ENCODE data around the gene FOXP1. TPM values are rescaled to one million over a fixed set of nuclear protein-coding genes. Genes with fewer than 3 reads are reported as not detected.

FOXP1 gene
- total and polyA plus RNA-seq, 9 donors: 17.6 to 28.2 (median 20.5) TPM

DNA sequence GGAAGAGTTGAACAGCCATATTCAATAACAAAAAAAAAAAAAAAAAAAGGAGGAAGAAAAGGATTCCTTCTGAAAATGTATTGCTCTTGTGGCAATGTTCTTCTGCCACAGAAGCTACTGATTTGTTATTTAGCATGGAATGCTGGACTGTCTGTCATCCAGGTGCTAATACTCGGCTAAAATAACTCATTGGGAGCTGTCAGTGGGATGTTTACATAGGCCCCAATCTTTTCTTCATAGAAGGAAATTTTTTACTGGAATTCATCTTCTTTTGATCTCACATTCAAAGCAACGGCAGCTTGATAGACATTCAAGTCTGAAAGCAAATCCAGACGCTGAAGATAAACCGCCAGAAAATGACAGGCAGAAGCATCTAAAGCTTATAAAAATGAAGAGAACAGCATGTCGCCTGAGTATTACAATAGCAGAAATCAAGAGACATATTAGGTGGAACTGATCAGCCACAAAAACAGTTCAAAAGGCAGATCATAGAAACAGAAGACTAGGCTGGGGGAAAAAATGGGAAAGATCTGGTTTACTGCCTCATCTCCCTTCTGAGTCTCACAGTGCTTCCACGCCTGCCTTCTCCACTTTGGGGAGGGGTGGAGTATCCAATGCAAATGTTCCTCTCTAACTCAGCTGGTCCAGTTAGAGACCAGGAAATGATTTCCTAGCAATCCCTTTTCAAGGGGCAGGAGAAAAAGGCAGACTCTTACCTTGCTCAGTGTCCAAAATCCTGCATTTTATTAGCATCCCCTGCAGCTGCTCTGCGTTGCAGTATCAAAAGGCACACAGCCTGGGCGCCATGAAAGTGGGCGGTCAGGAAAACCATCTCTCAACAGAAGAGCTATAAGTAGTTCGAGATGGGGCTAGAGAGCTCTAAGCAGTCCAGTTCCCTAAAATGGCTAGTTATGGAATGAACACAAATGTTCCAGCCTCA lies 451.9 kb downstream of the FOXP1 start:
- no peak overlapping the region for H3K4me3 ChIP-seq (ENCODE audit: low read length)
- WGBS (ENCODE audit: insufficient coverage): 60% methylated on average over 2 of the region's 10 CpGs
- H3K27me3 ChIP-seq (ENCODE audit: control insufficient read depth, insufficient read depth, low read length): no peaks in the 10 kb centered on the region
- H3K36me3 ChIP-seq (ENCODE audit: control insufficient read depth, insufficient read depth, low read length): no peaks in the 10 kb centered on the region
- peak overlapping the region; percentile 96 for H3K27ac ChIP-seq (ENCODE audit: low read length)
- H3K4me1 ChIP-seq (ENCODE audit: control insufficient read depth, insufficient read depth, low read length): peaks cover 21% of the 10 kb centered on the region
- H3K9me3 ChIP-seq (replicated peaks; ENCODE audit: control insufficient read depth, low read depth, low read length): no peaks in the 10 kb centered on the region
- peak; percentile 76 for DNase-seq

DNA sequence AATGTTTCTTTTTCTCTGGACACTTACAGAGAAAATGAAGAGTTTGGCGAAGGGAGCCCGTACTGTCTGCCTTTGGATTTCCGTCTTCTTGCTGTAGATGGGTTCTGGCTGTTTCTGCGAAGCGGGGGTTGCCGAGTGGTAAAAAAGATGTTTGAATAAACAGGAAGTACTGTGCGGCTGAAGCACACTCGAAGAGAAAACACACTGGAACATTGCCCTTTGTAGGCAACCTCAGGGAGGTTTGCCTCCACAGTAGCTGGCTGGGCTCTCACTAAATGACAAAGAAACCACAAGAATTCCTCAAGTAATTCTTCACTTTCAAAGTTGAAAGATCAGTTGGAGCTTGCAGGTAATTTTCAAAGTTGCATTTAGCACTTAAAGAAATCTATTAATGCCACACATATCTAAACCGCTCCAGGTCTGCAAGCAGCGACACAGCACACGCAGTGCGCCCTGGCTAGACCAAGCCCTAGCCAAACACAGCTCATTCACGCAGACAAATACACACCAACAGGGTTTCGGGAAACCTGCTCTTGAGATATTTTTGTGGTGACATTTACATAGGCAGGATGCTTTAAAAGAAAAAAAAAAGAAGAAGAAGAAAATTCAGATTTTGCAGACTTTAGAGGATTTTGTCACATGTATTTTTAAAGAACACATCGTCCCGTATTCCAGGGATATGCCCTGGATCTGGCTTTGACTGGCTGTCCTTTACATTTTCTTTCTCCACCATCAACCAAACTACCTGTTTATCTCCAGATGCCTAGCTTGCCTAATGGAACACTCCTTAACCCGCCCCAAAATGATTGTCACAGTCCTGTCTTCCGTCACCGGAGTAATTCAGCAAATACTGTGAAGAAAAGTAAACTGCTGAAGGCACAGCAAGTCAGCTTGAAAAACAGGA lies 452.8 kb downstream of the FOXP1 start:
- Histone ChIP-seq H3K9me3 (replicated peaks; ENCODE audit: control insufficient read depth, low read depth, low read length) (no peaks in the 10 kb centered on the region), H3K4me1 (ENCODE audit: control insufficient read depth, insufficient read depth, low read length) (peaks cover 21% of the 10 kb centered on the region), H3K4me3 (ENCODE audit: low read length) (peak overlapping the region; percentile 57), H3K27me3 (ENCODE audit: control insufficient read depth, insufficient read depth, low read length) (no peaks in the 10 kb centered on the region), H3K27ac (ENCODE audit: low read length) (peak overlapping the region; percentile 96), H3K36me3 (ENCODE audit: control insufficient read depth, insufficient read depth, low read length) (no peaks in the 10 kb centered on the region)
- peak; percentile 90 for DNase-seq
- 10% methylated on average over 7 of the region's 19 CpGs for WGBS (ENCODE audit: insufficient coverage)

DNA sequence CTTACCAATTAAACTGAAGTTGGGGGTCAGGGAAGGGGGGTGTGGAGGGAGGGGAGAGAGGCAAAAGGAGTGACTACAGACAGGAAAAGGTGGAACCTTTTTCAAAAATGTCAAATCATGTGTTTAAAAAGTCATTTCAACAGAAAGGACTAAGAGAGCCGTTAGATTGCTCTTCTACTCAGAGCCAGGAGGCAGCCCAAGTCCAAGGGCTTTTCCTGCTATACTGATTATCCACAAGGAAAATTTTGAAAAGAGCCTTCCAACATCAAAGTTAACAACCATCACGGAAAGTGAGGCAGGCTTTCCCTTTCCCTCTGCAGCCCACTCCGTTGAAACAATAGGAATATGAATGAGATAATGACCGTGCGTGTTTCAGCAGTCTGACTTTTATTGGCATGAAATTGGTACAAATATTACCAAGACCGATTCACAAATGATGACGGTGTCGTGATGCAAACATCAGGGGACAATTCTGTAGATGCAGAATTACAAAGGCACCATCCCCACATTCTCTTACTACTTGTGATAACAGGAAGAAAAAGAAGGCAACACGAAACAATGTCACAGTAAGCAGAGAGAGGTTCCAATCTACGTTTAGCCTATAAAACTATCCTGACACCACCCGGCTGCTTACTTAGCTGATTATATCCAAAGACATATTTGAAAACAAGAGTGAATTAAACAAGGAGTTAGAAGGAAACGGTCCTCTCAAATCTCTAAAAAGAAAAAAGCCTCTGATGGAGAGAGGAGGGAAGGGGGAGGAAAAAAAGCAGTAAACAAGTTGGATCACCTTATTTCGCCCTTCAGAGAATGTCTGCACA lies 453.7 kb downstream of the FOXP1 start:
- H3K9me3 ChIP-seq (replicated peaks; ENCODE audit: control insufficient read depth, low read depth, low read length): no peaks in the 10 kb centered on the region
- DNase-seq: peak; percentile 88
- no peaks in the 10 kb centered on the region for H3K36me3 ChIP-seq (ENCODE audit: control insufficient read depth, insufficient read depth, low read length)
- H3K27me3 ChIP-seq (ENCODE audit: control insufficient read depth, insufficient read depth, low read length): no peaks in the 10 kb centered on the region
- peak overlapping the region; percentile 96 for H3K27ac ChIP-seq (ENCODE audit: low read length)
- WGBS (ENCODE audit: insufficient coverage): 0% methylated on average over 1 of the region's 13 CpGs
- H3K4me1 ChIP-seq (ENCODE audit: control insufficient read depth, insufficient read depth, low read length): peaks cover 14% of the 10 kb centered on the region
- peak overlapping the region; percentile 57 for H3K4me3 ChIP-seq (ENCODE audit: low read length)

DNA sequence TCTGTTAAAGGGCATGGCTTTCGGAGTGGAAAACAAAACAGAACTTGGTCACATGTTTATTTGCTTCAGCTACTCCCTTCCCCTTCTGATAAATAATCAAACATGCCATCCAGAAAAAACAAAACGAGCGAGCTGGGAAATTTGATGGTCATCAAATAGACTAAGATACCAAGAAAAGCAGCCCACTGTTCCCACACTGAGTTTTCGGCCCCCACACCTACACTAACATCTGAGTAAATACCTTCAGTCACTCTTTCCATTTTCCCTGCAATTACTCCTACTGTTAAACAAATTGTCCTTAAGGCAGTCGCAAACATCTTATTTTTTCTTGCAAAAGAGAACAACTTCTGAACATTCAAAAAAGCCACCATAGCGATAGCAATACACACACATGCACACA lies 454.6 kb downstream of the FOXP1 start:
- peak; percentile 76 for DNase-seq
- Histone ChIP-seq H3K27me3 (ENCODE audit: control insufficient read depth, insufficient read depth, low read length) (no peaks in the 10 kb centered on the region), H3K4me3 (ENCODE audit: low read length) (peak overlapping the region; percentile 57), H3K9me3 (replicated peaks; ENCODE audit: control insufficient read depth, low read depth, low read length) (no peaks in the 10 kb centered on the region), H3K27ac (ENCODE audit: low read length) (peak overlapping the region; percentile 96), H3K4me1 (ENCODE audit: control insufficient read depth, insufficient read depth, low read length) (peaks cover 14% of the 10 kb centered on the region), H3K36me3 (ENCODE audit: control insufficient read depth, insufficient read depth, low read length) (no peaks in the 10 kb centered on the region)
- WGBS (ENCODE audit: insufficient coverage): no CpG with 5 or more reads among the region's 6 CpGs

DNA sequence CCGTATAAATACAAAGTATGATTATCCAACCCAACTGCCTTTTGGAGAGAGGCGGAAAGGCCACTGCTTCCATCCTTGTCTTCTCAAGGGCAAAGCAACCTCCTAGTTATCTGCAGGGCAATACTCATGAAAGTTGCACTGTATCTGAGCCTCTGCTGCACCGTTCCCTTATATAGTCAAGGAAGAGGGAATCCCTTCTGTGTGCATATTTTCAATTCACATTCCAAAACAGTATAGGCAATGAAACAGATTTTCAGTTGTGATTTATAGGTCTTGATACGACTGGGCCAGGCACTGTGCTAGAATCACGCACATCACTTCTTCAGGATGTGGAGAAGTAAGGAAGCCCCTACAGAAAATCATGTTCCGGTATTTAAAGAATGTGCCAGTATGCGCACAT lies 455.7 kb downstream of the FOXP1 start:
- H3K4me3 ChIP-seq (ENCODE audit: low read length): no peak overlapping the region
- H3K27ac ChIP-seq (ENCODE audit: low read length): peak overlapping the region; percentile 76
- H3K27me3 ChIP-seq (ENCODE audit: control insufficient read depth, insufficient read depth, low read length): no peaks in the 10 kb centered on the region
- peak; percentile 29 for DNase-seq
- WGBS (ENCODE audit: insufficient coverage): no CpG with 5 or more reads among the region's 7 CpGs
- peaks cover 14% of the 10 kb centered on the region for H3K4me1 ChIP-seq (ENCODE audit: control insufficient read depth, insufficient read depth, low read length)
- H3K36me3 ChIP-seq (ENCODE audit: control insufficient read depth, insufficient read depth, low read length): no peaks in the 10 kb centered on the region
- H3K9me3 ChIP-seq (replicated peaks; ENCODE audit: control insufficient read depth, low read depth, low read length): no peaks in the 10 kb centered on the region

DNA sequence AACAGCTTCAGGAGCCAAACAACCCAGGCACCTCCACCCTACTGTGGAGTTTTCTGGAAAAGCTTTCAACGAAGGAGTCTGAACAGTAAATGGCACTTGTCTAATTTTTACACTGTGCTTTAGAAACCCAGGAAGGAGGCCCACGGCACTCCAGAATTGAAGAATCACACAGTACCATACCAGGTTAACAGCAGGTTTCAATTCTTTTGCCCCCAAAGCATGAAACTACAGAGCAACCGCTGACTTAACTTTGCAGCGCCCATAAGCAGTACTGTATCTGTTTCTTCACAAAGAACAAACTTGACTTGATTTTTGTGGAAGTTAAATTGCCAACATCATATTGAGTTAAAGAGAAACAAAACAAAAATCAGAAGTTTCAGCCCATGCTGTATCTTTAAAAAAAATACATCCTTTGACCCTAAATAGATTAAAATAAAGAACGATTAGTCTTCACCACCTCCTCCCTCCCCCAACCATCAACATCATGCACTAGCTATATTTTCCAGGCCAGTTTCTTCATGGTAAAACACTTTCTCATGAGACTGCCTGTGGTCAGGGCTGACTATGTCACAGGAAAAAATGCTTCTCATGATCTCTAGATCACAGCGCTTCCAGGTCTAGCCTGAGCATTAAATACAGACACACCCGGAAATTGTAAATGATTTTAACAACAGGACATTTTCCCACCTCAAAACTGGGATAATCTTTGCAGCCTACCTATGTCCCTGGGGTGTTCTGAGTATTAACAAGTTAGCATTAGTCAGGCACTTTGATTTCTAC lies 456.3 kb downstream of the FOXP1 start:
- Histone ChIP-seq H3K9me3 (replicated peaks; ENCODE audit: control insufficient read depth, low read depth, low read length) (no peaks in the 10 kb centered on the region), H3K27ac (ENCODE audit: low read length) (peak overlapping the region; percentile 76), H3K4me1 (ENCODE audit: control insufficient read depth, insufficient read depth, low read length) (peaks cover 14% of the 10 kb centered on the region), H3K36me3 (ENCODE audit: control insufficient read depth, insufficient read depth, low read length) (no peaks in the 10 kb centered on the region), H3K4me3 (ENCODE audit: low read length) (no peak overlapping the region), H3K27me3 (ENCODE audit: control insufficient read depth, insufficient read depth, low read length) (no peaks in the 10 kb centered on the region)
- 38% methylated on average over 4 of the region's 7 CpGs for WGBS (ENCODE audit: insufficient coverage)
- DNase-seq: peak; percentile 83

DNA sequence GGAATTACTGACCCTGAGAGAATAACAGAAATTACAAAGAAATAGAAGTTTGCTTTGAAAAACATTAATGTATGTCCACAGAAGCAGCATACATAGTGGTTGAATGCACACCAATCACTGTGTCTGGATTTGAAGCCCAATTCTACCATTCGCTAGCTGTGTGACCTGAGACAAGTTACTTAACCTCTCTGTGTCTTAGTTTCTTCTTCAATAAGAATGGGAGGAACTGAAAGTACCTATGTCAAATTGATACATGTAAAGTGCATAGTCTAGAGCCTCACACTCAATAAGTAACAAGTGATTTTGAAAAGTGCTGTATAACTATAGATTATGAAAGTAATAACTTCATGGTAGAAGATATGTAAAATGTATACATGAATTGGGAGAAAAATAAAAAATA lies 457.8 kb downstream of the FOXP1 start:
- Histone ChIP-seq H3K9me3 (replicated peaks; ENCODE audit: control insufficient read depth, low read depth, low read length) (no peaks in the 10 kb centered on the region), H3K27ac (ENCODE audit: low read length) (no peak overlapping the region), H3K36me3 (ENCODE audit: control insufficient read depth, insufficient read depth, low read length) (no peaks in the 10 kb centered on the region), H3K27me3 (ENCODE audit: control insufficient read depth, insufficient read depth, low read length) (no peaks in the 10 kb centered on the region), H3K4me3 (ENCODE audit: low read length) (no peak overlapping the region), H3K4me1 (ENCODE audit: control insufficient read depth, insufficient read depth, low read length) (peaks cover 8% of the 10 kb centered on the region)
- WGBS (ENCODE audit: insufficient coverage): no CpG with 5 or more reads among the region's 1 CpG
- no peak for DNase-seq

DNA sequence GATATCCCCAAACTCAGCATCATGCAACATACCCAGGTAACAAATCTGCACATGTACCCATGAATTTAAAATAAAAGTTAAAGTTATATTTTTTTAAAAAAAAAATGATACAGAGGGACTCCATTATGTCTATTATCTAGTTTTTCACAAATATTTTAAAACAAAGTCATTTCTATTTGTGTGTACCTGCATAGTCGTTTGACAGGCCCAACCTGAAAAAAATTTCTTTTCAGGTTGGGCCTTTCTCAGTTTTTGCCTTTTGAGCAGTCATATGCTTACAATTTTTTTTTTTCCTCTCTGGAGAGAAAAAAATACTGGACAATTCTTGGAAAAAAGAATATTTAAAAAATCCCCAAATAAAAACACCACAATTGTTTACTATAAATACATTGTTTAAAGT lies 459.5 kb downstream of the FOXP1 start:
- Histone ChIP-seq H3K36me3 (ENCODE audit: control insufficient read depth, insufficient read depth, low read length) (no peaks in the 10 kb centered on the region), H3K9me3 (replicated peaks; ENCODE audit: control insufficient read depth, low read depth, low read length) (no peaks in the 10 kb centered on the region), H3K27me3 (ENCODE audit: control insufficient read depth, insufficient read depth, low read length) (no peaks in the 10 kb centered on the region), H3K4me1 (ENCODE audit: control insufficient read depth, insufficient read depth, low read length) (peaks cover 7% of the 10 kb centered on the region), H3K4me3 (ENCODE audit: low read length) (no peak overlapping the region), H3K27ac (ENCODE audit: low read length) (no peak overlapping the region)
- WGBS (ENCODE audit: insufficient coverage): no CpG with 5 or more reads among the region's 1 CpG
- no peak for DNase-seq

DNA sequence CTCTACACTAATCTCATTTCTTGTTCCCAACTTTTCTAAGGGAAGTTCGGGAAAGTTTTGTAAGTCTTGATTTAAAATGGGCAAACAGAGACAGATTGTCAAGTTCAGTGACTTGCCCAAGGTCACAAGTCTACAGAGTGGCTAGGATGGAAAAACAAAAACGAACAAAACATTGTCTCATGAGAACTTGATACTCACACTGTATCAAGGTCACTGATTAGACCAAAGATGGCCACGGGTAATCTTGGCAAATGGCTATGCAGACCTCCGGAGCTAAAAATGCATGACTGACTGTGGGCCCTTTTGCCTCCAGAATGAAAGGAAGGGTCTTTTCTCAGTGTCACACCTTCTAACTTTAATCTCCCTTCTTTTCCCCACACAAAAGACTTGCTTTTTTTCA lies 460.9 kb downstream of the FOXP1 start:
- DNase-seq: no peak
- no peaks in the 10 kb centered on the region for H3K9me3 ChIP-seq (replicated peaks; ENCODE audit: control insufficient read depth, low read depth, low read length)
- peaks cover 3% of the 10 kb centered on the region for H3K4me1 ChIP-seq (ENCODE audit: control insufficient read depth, insufficient read depth, low read length)
- H3K27me3 ChIP-seq (ENCODE audit: control insufficient read depth, insufficient read depth, low read length): no peaks in the 10 kb centered on the region
- H3K27ac ChIP-seq (ENCODE audit: low read length): no peak overlapping the region
- H3K4me3 ChIP-seq (ENCODE audit: low read length): no peak overlapping the region
- WGBS (ENCODE audit: insufficient coverage): 93% methylated on average over 3 of the region's 4 CpGs
- H3K36me3 ChIP-seq (ENCODE audit: control insufficient read depth, insufficient read depth, low read length): no peaks in the 10 kb centered on the region
